Effector CD4-positive, alpha-beta T cell (primary cell): ENCODE data around the gene PCGF5.
"Not testable (repeated sequence)": the region's sequence is repeated elsewhere in the genome, so short reads cannot be mapped to it uniquely, and the experiment has no call there.

Experiments
- DNase-seq: peaks from one replicate; pipeline ENCODE4 v3.0.0-alpha.2; 2020

PCGF5 gene

DNA sequence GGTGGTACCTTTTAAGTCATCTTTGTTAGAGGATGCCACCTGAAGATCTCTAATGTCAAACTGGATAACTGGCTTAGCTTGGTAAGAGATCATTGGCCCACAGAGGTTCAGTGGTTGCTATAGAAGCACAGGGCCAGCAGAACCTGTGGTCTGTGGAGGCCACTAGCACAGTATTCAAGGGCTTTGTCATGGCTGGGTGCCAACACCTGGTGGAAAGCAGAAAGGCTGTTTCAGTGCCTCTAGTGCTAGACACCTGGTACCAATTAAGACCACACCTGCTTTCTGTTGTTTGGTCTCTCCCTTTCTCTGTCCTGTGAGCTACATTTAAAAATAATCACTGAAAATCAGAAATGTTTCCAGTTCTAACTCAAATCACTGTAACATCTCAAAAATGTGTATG, 10.0 kb upstream of the PCGF5 start:
- no peak for DNase-seq

DNA sequence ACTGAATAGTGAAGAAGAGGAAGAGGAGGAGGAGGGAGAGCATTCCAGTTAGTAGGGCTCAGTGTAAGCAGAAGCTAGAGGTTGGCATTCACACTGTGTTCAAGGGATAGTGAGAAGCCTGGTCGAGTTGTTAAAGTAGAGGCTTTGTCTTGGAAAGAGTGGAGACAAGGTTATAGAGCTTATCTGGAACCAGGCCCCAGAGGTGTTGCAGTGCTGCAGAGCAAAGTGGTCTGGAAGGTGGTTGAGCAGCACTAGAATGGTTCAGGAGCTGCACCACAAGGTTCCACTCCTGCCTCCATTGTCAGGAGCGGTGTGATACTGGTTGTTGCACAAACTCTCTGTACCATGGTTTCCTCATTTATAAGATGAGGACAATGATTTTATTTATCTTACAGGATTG, 8.8 kb upstream of the PCGF5 start:
- no peak for DNase-seq

DNA sequence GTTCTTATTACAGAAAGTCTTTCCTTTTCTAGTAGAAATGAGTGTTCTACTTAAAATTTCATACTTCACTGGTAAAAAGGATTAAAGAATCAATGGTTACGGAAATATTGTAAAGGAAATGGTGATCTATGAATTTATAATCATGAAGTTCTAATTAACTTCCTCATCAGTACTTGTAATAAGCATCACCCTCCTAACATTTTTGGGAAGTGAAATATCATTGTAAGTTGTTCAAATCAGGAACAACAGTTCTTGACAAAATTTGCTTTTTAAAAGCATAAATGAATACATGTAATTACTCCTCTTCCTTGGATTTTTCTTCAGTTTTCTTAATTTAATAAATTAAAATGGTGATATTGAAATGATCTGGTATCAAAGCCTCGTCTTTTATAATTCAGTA, 5.6 kb upstream of the PCGF5 start:
- DNase-seq, result no peak

DNA sequence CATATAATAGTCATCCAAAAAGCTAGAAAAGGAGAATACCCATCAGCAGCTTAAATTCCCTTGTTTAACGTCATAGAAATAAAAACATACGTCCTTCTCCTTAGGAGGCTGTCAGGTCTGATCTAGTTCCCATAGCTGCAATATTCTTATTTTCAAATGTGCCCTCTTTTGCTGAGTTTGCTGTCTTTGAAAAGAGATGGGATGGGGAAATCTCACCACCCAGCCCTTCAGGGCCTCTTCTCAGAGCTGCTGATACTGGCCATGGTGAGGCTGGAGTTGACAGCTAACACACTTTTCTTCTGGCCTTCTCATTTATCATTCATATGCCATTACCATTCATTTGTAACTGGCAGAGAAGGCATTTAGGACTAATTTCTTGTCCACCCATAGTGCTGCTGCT, 5.1 kb upstream of the PCGF5 start:
- DNase-seq, result no peak

DNA sequence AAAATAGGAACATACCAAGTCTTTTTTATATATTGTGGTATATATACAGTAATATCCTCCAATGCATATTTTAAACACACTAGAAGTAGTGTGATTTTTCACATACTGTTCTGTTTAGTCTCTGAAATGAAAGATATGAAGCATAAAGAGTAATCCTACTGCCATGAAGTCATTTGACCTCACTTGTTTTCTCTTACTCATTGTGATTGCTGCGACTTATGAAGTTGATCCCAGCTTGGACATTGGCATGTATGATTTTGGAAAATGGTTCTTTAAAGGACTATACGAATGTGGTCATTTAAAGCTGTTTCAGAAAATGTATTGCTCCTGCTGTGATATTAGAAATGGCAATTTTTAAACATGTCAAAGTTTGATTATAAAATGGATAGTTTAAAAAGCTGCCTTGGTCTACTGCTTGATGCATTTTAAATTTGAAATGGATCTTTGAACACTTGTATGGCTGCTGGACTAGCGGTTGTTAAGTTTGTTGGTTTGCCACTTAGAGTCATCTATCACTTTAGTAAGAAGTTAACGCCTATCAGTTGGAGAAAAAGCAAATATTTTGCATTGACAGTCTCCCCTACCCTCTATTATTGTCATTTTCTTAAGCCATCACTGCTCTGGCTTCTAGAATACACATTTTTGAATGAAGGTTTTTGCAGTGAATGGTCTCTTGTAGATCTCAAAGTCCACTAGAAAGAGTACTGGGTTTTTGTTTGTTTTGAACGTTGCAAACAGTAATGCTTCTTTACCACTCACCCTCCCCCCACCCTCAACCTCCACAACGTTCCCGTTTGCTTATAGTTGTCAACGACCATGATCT, 881 bp upstream of the PCGF5 start:
- DNase-seq, result no peak

DNA sequence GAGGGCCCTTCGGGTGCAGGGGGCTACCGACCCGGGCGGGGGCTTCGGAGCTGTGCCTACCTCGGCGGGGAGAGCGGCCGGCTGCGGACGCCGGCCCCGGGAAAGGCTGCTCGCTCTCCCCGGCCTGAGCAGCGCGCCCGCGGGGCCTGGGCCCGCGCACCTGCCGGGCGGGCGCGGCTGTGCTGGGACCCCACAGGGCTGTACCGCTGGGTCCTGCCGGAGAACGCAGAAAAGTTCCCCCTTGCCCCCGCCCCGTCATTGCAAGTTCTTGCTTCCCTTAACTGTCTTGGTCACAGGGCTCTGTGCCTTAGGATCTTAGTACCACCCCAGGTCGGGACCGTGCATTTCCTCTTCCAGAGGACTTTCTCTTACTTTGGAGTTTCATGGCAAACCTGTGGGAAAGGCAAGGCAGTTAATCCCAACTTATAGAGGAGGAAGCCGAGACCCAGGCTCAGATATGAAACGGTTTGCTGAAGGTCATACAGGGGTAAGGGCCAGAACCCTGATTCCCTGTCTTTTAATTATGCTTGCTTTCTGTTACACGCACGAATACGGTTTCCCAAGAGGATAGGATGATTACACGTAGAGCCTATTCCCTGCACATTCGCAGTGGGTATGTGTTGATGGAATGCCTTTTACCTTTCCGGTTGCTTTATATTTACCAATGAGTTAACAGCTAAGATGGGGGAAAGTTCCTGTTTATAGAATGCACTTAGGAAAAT, 652 bp downstream of the PCGF5 start:
- peak; percentile 12 for DNase-seq

DNA sequence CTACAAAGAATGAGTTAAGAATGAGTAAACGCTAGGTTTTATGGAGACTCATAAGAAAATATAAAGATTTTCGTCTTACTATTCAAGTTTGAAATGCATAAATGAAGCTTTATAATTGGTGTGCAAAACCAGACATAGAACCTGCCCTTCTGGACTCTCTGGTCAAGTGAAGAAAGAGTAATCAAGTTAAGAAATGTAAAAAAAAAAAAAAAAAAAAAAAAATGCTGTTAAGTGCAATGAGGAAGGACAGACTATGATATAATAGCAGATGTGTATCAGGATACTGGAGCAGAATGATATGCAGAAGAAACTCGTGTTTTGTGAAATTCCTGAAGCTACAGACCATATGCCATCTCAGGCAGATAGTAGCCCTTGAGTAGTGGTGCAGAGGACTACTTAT, 5.6 kb downstream of the PCGF5 start:
- DNase-seq, result no peak

DNA sequence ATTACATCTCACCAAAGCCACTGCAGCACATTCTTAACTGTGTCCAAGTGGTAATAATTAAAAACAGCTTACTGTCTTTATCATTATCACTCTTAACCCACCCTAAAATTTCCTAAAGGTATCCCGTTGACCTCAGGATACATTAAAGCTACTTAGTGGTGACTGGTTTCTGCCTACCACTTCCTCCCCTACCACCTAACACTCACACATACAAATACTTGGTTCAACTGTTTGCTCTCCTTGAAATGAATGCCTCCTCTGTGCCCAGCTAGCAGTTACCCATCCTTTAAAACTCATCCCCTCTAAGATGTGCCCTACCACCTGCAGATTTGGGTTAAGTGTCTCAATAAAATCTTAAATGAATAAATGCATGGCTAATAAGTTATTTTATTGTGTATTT, 7.1 kb downstream of the PCGF5 start:
- DNase-seq, result no peak

DNA sequence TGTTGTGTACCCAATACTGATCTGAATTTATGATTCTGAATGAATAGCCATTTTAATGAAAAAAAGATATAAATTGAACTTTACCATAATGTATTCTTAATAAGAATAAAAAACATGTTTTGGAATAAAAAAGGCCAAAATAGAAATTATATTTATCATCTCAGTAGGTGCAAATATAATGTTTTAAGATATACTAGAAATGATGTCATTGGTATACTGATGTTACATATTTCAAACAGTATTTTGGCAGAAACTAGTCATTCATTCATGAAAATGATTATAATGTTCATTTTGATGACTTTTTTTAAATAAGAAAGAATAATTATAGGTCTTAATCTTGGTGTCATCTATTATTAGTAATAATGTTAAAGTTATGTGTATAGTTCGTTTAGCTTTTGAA, 9.2 kb downstream of the PCGF5 start:
- DNase-seq, result no peak

DNA sequence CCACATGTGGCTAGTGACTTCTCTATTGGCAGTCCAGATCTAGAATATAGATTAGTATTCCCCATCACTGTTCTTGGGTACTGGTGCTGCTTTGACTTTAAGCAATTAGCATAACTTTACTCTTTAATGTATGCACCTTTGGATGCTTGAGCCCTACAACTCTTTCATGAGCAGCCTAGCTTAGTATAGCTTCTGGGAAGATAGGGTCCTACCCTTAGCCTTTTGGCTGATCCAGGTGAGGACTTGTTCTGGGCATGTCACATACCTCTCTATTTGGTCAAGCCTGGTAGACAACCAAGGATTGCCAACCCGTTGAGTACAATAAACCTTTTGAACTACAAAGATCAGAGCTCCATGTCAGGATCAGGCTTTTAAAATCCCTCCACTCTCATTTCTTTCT, 17.7 kb downstream of the PCGF5 start:
- no peak for DNase-seq

DNA sequence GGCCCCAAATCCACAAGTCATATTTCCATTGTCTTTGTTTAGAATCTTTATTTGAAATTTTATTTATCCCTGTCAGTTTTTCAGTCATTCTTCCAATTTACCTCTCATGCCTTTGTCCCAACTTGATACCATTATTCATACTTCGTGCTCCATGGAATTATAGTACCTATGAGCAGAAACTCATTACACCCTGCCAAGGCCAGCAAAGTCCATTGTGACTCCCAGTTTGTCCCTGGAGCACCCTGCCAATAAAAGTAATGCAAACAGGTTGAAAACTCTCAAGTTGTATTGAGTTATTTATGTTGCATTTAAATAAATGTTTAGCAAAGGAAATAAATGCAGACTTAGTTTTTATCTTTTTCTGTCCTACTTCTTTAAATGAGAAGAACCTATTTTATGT, 19.3 kb downstream of the PCGF5 start:
- no peak for DNase-seq

DNA sequence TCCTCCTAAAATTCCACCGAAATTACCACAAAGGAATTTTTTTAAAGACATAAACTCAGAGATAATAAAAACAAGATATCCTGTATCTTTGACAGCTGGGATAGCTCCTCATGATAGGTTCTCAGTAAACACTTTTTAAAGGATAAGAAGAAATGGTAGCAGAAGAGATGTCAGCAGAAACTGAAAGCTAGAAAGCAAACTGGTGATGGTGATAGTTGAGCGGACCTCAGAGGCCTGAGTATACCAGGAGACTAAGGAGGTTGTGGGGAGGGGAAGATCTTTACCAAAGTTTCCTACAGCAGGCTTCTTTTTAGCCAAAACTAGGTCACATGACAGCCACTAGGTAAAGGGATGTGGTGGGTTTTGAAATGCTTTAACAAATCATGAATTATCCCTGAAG, 22.5 kb downstream of the PCGF5 start:
- no peak for DNase-seq

DNA sequence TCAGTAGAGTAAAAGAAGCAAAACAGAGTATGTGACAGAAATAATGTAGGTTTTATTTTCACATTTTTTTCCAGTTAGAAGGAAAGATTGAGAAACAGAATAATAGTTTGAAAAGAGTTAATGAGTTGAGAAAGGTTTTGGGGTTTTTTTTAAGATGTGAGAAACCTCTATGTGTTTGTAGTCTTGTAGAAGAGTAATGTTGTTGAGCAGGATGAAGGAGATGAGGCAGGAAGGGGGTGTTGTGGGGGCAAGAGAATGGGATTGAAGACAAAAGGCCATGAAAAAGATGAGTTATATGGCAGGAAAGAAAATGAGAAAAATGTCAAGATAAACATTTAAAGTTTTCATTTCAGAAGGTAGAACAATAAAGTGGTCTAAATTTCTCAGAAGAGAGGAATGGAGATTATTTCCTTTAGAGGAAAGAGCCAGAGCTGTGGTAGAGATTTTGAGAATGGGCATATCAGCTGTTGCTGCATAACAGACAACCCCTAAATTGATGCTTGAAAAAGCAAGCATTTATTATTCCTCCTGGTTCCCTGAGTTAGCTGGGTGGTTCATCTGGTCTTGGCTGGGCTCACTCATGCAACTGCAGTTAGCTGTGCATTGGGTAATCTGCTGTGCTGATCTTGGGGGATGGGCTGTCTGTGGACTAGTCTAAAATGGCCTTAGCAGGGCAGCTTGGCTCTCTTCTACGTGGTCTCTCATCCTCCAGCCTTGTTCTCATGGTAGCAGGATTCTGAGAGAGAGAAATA, 27.1 kb downstream of the PCGF5 start:
- DNase-seq, result no peak

DNA sequence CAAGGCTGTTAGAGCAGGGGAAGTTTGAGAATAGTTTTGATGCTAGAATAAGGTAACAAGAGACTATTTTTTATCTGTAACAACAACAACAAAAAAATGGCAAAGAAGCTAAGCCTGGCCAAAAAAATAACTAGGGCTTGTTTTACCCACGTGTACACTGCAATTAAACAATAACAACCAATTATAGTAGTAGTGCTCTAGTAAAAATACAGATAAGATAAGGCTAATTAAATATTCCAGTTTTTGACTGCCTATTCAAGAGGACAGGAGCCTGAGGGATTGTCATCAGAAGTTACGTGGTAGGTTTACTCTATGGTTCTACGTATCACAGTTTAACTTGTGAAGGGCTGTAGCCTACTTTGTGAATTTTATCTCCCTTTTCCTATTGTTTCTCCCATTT, 29.2 kb downstream of the PCGF5 start:
- no peak for DNase-seq

DNA sequence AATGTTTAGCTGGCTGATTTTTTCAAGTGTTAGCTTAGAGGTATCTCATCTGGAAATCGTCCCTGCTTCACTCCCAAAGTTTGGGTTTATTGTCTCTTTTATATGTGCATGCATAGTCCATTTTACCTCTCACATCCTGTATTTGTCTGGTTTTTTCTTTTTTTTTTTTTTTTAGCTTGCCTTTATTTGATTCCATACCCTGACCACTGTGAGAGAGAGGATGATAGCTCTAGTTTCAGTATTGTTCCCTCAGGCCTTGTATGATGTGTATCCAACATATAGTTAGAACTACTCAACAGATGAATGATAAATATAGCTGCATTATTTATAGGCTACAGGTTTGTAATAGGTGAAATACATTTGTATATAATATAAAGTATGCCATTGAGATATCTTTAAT, 29.9 kb downstream of the PCGF5 start:
- no peak for DNase-seq

DNA sequence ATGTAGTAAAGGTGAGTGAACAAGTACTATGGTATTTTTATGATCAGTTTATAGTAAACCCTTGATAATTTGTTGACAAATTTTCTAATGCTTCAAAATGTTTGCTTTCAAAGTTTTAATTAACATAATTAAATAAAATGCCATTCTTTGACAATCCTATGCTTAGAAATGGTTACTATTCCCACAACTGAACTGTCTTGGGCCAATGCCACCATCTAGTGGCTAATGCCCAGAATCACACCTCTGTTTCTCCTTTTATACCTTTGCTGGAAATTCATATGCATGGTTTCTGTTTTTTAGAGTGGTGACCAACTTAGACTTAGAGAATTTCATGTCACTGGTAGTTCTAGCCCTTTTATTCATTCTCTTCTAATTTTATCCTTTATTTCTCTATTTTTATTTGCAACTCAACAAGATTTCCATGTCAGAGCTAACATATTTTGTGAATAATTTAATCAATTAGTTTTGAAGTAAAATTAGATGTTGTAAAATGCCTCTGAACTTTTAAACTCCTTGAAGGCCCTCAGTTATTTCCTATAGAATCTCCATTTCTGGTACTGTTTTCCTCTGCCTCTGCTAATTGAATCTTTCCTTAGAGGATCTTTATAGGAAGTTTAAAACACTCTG, 31.1 kb downstream of the PCGF5 start:
- DNase-seq, result peak; percentile 28

DNA sequence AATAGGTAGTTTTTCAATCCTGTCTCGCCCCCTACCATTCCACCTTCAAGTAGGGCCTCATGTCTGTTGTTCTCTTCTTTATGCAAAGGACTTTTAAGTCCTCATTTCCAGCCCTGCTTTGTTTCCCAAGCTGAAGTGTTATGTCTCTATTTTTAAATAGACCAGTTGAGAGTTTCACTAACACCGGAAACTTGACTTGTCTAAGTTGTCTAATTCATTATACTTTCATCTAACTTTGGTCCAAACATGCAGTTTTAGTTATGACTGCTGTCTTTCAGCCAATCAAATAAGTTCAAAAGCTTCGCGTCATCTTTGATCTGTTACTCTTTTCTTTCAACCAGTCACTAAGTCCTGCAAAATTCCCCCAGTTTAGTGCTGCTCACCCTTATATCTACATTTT, 32.8 kb downstream of the PCGF5 start:
- no peak for DNase-seq

DNA sequence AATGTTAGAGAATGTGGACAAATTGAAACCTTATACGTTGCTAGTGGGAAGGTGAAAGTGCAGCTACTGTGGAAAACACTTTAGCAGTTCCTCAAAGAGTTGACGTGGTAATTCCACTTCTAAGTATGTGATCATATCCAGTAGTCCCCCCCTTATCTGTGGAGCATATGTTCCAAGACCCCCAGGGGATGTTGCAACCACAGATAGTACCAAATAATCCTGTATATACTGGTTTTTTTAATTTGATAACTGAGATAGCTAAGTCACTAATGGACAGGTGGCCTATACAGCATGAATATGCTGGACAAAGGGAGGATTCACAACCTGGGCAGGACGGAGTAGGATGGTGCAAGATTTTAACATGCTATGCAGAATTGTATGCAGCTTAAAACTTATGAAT, 36.8 kb downstream of the PCGF5 start:
- no peak for DNase-seq

DNA sequence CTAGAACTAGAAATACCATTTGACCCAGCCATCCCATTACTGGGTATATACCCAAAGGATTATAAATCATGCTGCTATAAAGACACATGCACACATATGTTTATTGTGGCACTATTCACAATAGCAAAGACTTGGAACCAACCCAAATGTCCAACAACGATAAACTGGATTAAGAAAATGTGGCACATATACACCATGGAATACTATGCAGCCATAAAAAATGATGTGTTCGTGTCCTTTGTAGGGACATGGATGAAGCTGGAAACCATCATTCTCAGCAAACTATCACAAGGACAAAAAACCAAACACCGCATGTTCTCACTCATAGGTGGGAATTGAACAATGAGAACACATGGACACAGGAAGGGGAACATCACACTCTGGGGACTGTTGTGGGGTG, 40.0 kb downstream of the PCGF5 start:
- DNase-seq, result not testable (repeated sequence)

DNA sequence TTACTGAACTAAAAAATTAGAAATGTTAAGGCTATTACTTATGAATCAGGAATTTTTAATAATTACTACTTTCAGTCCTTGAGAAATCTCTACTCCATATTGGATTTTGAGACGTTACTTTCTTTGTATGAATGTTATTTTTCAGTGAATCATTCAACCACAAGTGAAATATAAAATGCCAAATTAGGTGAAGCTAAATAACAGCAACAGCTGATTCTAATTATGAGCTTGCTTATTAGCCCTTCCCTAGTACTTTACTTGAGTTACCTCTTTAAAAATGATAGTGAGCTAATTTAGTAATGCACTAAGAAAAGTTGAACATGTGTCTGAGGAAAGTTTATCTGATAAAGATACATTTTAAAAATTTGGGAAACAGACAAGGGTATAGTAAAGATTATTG, 51.4 kb downstream of the PCGF5 start:
- no peak for DNase-seq

DNA sequence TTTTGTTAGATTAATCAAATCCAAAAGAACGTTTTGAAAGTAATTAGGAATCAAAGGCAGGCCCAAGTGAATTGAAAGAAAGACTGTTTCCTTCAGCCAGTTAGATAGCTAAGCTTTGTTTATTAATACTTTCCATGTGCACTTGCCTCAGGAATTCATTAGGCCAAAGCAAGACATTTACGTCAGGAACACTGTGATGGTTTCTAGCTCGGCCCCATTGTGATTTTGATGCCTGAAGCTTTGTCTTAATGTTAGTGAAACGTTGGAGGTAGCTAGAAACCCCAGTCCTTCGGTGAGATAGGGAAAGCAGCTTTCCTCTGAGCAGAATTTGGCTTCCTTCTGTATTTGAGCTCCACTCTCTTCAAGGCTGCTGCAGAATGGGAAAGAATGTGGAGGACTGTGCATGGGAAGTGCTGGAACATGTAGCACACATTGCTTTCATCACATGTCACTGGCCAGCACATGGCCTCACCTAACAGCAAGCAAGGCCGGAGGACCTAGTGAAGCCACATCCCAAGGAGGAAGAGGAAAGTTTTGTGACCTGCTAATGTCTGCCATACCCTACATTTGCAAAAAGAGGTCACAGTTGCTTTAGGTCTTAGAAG, 64.1 kb downstream of the PCGF5 start:
- no peak for DNase-seq

DNA sequence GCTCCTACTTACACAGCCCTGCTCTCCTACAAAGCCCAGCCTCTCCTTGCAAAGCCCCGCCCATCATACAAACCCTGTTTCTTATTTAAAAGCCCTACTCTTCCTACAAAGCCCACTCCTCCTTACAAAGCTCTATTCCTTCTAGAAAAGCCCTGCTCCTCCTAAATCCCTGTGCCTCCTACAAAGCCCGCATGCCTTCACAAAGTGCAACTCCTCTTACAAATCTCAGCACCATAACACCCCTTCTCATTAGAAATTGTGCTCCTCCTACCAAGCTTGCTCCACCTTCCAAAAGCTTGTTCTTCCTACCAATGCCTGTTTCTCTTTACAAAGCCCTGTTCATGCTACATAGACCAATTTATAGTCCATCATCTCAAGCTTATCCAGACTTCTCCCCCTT, 66.1 kb downstream of the PCGF5 start:
- DNase-seq, result no peak

DNA sequence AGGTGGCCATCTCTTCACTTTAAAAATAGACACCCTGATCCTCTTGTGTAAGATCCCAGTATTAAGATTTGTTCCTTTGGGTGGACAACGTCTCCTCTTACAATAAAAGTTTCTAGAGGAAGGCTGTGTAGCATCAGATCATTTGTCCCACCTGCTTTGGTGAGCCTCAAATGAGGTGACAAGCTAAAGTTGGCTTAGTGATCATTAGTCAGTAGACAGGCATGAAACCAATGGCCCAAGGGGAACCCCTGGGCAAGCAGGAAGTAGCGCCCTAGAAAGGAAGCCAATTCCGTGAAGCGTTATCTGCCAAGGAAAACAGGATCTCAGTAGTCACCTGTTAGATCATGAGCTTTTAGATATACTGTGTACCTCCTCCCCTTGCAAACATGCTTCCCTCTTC, 66.8 kb downstream of the PCGF5 start:
- no peak for DNase-seq
